ENCODE data around the gene KIF21B.

Gene KIF21B

GRCh38 chr1:200992382-200993048, 31.0 kb downstream of the KIF21B start:
- no peak for DNase-seq (ENCODE audit: low spot score)

- DNase-seq (ENCODE audit: low spot score) = no peak
These were observed 32.4 kb downstream of the KIF21B start for GRCh38 chr1:200991097-200991614.

GRCh38 chr1:200990114-200990513, 33.4 kb downstream of the KIF21B start:
- no peak for DNase-seq (ENCODE audit: low spot score)

GRCh38 chr1:200989337-200989736, 34.2 kb downstream of the KIF21B start:
- no peak for DNase-seq (ENCODE audit: low spot score)

GRCh38 chr1:200988693-200989092, 34.8 kb downstream of the KIF21B start:
- no peak for DNase-seq (ENCODE audit: low spot score)

- no peak for DNase-seq (ENCODE audit: low spot score)
These were observed 38.0 kb downstream of the KIF21B start for GRCh38 chr1:200985481-200985880.

- no peak for DNase-seq (ENCODE audit: low spot score)
These were observed 40.4 kb downstream of the KIF21B start for GRCh38 chr1:200983035-200983561.

- no peak for DNase-seq (ENCODE audit: low spot score)
These were observed 41.2 kb downstream of the KIF21B start for GRCh38 chr1:200982071-200982945.

- no peak for DNase-seq (ENCODE audit: low spot score)
These were observed 42.2 kb downstream of the KIF21B start for GRCh38 chr1:200981278-200981677.

- DNase-seq (ENCODE audit: low spot score) = no peak
These were observed 42.6 kb downstream of the KIF21B start for GRCh38 chr1:200980873-200981272.

GRCh38 chr1:200980452-200980772, 43.1 kb downstream of the KIF21B start:
- no peak for DNase-seq (ENCODE audit: low spot score)

- DNase-seq (ENCODE audit: low spot score) = peak; percentile 65
These were observed 43.7 kb downstream of the KIF21B start for GRCh38 chr1:200979574-200980451.

- DNase-seq (ENCODE audit: low spot score) = no peak
These were observed 46.3 kb downstream of the KIF21B start for GRCh38 chr1:200977071-200977754.

- no peak for DNase-seq (ENCODE audit: low spot score)
These were observed 46.9 kb downstream of the KIF21B start for GRCh38 chr1:200976634-200977033.

GRCh38 chr1:200975458-200975857, 48.1 kb downstream of the KIF21B start:
- DNase-seq (ENCODE audit: low spot score) = no peak

- no peak for DNase-seq (ENCODE audit: low spot score)
These were observed 48.8 kb downstream of the KIF21B start for GRCh38 chr1:200974711-200975110.

- no peak for DNase-seq (ENCODE audit: low spot score)
These were observed 49.4 kb downstream of the KIF21B start for GRCh38 chr1:200973937-200974657.

- no peak for DNase-seq (ENCODE audit: low spot score)
These were observed 50.4 kb downstream of the KIF21B start for GRCh38 chr1:200972985-200973742.

GRCh38 chr1:200971955-200972711, 51.4 kb downstream of the KIF21B start:
- peak; percentile 66 for DNase-seq (ENCODE audit: low spot score)
